ENCODE measurements around the gene MPP3.

DNA sequence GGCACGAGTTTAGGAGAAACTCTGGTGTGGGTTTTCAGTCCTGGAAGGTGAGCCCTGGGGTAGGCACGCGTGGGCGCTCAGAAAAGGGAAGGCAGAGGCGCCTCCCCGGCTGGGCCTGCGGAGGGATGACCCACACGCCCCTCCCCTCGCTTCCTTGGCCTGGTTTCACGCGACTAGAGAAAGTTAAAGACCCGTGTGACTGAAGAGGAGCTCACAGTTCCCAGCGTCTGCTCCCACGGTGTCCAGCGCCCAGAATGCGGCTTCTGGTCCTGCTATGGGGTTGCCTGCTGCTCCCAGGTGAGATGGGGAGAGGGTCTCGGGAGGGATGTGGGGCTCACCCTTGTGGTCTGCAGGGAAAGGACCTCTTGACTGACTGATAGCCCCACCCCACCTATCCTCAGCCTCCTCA lies 14.0 kb upstream of the MPP3 start, which contains the start of gene CD300LG:
- TF ChIP-seq POLR2A (IDR thresholded peaks at IDR 0.05; ENCODE audit: low read depth, low read length) = no peak
- TF ChIP-seq POLR2AphosphoS5 (IDR thresholded peaks at IDR 0.05; ENCODE audit: low read depth, low read length) = no peak

Measured in GM12892 (cell line).